ENCODE results near the gene IFT27. TPM values are rescaled to one million over a fixed set of nuclear protein-coding genes. Genes with fewer than 3 reads are reported as not detected.

IFT27 gene
- total RNA-seq, 1 experiment from 2014 or later = 10.3 TPM

DNA sequence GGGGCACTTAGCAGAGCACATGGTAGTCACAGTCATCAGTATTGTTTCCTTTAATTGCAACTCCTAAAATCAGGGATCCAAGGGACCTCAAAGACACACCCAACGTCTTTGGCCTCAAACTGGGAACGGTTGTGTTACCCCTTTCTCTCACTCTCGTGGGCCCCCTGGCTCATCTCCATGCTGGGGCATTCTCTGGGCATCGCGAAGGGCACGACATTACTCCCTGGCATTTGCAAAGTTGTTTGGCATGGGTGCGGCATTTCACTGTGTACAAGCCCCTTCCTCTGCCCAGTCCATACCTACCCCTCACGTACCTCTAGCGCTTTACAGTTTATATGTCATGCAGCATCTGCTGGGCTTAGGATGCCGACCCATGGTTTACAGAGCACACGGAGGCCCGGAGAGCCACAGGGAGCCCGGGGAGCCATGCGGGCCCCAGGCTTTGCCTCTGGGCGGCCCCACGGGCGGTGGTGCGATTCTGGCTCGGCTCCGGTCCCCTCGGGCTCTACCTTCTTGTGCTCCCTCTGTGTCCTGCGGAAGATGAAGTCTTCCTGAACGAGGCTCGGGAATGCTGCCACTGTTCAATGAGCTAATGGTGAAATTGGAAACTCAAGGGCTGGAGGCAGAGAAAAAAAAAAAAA lies 50.4 kb downstream of the IFT27 start:
- DNase-seq (ENCODE audit: low read depth) = no peak

DNA sequence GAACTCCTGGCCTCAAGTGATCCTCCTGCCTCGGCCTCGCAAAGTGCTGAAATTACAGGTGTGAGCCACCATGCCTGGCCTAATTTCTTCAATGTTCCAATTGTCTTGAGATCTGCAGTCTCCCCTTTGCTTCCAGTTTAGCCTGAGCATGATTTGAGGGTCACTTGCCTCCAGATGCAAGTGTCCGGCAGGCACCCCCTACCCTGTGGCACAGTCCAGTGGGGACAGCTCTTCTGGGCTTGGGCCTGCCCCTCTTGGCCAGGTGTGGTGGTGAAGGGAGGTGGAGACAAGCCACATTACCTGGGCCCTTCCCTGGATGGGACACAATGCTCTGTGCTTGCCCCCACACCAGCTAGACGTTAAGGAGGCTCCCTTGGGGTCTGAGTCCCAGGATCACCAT lies 51.1 kb downstream of the IFT27 start:
- no peak for DNase-seq (ENCODE audit: low read depth)

- no peak for DNase-seq (ENCODE audit: low read depth)
These were observed 53.9 kb downstream of the IFT27 start for GRCh38 chr22:36722055-36722454.

GRCh38 chr22:36715647-36716046 lies 60.3 kb downstream of the IFT27 start:
- no peak for DNase-seq (ENCODE audit: low read depth)

GRCh38 chr22:36714110-36714509 lies 61.8 kb downstream of the IFT27 start:
- DNase-seq (ENCODE audit: low read depth) = no peak

DNA sequence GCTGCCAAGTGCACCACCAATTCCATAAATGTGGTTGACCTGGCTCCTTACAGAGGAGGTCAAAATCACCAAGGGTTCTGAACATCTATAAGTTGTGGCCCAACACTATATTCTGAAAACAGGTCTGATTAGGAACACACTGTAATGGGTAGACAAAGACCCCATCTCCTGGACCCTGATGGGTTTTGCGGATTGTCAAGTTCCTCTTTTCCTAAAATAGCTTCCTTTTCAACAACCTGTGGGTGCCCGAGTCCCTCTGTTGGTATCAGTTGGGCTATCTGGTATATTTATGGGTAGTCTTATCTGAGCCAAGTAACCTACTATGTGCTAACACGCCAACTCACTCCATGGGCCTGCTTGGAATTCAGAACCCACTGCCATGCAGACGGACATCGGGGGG lies 62.5 kb downstream of the IFT27 start:
- no peak for DNase-seq (ENCODE audit: low read depth)

Other genes starting within 250 kb of the IFT27 start
- 331 and 336 TPM in 2 replicates for gene EIF3D, start 247.0 kb downstream of the IFT27 start, total RNA-seq (2014; rRNA removed; shearing (Covaris generic))
- gene CACNG2, start 72.4 kb downstream of the IFT27 start, total RNA-seq (2014; rRNA removed; shearing (Covaris generic)) = not detected in 2 replicates
- gene PVALB, start 40.9 kb upstream of the IFT27 start, total RNA-seq (2014; rRNA removed; shearing (Covaris generic)) = not detected in 2 replicates
- not detected in 2 replicates for gene NCF4, start 84.9 kb upstream of the IFT27 start, total RNA-seq (2014; rRNA removed; shearing (Covaris generic))
- gene CSF2RB, start 137.5 kb upstream of the IFT27 start, total RNA-seq (2014; rRNA removed; shearing (Covaris generic)) = not detected in 2 replicates
- gene TST, start 243.3 kb upstream of the IFT27 start, total RNA-seq (2014; rRNA removed; shearing (Covaris generic)) = 21.0 and 27.3 TPM in 2 replicates
- 40.1 and 54.5 TPM in 2 replicates for gene MPST, start 243.6 kb upstream of the IFT27 start, total RNA-seq (2014; rRNA removed; shearing (Covaris generic))